UCSD-AML1 (cell line): ENCODE results near the gene SEMA6B.

Experiments used
- DNase-seq: peaks from one replicate; lab custom pipeline; 2025; ENCODE audit not compliant: unreplicated experiment; lab: John Stamatoyannopoulos, UW

SEMA6B gene

DNA sequence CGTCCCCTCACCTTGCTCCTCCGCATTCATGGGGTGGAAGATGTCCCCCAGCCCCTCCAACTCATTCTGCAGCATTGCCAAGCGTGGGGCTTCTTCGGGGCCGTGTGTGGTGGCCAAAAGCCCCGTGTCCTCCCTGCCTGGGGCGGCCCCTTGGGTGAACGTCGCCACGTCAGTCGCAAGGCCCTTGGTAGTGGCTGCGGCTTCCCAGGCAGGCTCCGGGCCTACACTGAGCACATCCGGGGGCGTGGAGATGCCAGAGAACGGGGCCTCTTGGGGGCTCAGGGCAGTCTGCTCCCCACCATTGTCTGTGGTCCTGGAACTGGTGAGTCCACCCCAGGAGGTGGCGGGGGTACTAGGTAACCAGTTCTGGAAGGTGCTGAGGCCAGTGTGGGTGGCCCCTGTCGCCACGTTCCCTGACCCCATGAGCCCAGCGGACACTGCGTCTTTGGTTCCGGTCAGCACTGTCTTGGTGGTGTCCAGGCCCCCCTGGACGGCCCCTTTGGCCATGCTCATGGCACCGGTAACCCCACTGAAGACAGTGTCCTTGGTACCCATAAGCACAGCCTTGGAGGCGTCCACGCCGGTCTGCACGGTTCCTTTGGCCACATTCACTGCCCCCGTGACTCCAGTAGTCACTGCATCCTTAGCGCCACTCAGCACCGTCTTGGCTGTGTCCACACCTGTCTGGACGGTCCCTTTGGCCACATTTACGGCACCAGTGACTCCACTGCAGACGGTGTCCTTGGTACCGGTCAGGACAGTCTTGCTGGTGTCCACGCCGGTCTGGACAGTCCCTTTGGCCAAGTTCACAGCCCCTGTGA, 48.8 kb downstream of the SEMA6B start:
- DNase-seq: no peak

DNA sequence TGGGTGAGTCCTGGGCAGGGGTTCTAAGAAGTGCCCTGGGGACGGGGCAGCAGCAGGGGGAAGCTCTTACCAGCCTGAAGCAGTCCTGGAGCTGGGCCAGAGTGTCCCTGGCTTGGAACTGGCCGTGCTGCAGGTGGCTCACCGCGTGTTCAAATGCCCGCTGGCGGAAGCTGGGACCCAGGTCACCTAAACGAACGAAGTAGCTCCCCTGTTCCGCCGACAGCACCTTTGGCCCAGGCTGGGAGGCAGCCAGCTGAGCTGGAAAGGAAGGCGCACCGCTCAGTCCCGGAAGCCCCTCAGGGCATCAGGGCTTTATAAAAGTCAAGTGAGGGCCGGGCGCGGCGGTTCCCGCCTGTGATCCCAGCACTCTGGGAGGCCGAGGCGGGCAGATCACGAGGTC, 50.8 kb downstream of the SEMA6B start:
- no peak for DNase-seq

DNA sequence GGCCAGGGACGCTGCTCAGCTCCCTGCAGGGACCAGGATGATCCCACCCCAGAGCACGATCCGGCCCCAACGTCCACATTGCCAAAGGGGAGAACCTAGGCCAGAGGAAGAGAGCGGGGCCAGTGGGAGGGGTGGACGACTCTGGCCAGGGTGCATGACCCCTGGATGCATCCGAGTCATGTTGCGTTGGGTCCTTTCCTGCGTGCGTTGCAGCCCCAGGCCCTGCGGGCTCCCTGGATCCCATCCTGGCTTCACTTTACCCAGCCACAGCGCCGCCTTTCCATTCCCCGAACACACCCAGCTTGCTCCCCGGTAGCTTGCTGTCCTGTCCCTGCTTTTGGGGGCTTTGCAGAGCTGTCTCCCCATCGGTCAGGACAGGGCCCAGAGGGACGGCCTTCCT, 51.7 kb downstream of the SEMA6B start:
- no peak for DNase-seq

DNA sequence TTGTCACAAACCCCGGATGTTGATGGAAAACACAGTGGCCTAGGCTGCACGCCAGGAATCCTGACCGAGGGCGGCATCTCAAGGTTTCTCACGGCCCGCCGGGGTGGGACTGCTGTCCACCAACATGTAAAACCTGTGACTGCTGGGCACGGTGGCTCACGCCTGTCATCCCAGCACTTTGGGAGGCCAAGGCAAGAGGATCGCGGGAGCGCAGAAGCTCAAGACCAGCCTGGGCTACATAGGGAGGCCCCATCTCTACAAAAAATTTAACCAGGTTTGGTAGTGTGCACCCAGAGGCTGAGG, 52.4 kb downstream of the SEMA6B start:
- DNase-seq: no peak

DNA sequence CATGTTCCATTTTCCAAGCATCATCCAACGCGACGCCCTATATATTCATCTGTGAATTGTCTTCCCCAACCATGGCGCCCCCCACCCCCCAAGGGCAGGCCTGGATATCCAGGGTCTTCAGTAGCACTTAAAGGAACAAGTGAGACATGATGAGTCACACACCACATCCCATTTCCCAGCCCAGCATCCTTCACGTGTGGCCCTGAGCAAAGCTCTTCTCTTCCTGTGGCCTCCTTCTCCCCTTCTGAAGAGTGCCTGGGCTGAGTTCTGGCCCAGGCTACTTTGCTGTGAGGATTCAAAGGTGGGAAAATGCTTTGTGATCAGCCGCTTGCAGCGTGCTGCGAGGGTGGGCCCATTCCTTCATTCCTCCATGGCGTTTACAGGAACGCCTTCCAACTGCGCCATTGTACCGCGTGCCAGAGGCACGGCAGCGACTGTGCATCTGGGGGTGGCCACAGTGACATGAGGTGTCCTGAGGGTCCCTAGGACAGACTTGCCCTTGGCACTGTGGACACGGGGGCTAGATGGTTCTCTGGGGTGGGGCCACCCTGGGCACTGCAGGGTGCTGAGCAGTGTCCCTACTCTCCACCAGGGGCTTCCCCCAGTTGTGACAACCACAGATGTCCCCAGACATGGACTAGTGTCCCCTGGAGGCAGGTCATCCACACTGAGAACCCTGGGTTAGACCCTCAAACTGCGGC, 52.9 kb downstream of the SEMA6B start:
- DNase-seq: peak; percentile 41

DNA sequence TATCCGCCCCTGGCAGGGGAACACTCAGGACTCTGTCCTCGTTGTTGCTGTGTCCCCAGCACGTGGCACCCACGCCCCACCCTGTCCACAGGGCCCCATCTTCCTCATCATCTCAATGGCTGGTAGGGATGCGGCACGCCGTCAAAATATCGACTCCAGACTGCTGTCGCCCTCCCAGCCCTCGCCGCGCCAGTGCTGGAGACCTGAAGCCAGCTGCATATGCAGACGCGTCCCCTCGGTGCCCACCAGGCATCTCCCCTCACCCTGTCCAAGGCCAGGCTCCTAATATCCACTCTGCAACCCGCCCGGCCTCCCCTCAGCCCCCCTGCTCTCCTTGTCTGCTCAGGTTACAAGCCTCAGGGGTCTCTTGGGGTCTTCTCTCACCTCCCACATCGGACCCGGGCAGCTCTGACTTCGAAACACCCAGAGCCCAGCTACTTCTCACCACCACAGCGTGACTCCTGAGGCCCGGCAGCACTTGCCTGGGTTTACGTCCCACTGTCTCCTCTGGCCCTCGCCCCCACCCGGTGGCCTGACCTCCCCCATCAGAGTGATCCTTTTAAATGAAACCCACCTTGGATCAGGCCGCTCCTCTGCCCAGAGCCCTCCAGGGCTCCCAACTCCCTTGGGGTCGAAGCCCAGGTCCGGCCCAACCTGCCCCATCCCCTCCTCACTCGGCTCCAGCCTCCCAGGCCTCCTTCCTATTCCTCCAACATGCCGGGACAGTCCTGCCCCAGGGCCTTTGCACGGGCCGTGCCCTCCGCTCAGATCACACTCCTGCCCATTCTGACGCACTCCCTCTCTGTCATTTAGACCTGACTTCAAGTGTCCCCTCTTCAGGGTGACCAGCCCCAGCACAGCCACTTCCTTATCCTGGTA, 53.7 kb downstream of the SEMA6B start:
- DNase-seq: no peak

DNA sequence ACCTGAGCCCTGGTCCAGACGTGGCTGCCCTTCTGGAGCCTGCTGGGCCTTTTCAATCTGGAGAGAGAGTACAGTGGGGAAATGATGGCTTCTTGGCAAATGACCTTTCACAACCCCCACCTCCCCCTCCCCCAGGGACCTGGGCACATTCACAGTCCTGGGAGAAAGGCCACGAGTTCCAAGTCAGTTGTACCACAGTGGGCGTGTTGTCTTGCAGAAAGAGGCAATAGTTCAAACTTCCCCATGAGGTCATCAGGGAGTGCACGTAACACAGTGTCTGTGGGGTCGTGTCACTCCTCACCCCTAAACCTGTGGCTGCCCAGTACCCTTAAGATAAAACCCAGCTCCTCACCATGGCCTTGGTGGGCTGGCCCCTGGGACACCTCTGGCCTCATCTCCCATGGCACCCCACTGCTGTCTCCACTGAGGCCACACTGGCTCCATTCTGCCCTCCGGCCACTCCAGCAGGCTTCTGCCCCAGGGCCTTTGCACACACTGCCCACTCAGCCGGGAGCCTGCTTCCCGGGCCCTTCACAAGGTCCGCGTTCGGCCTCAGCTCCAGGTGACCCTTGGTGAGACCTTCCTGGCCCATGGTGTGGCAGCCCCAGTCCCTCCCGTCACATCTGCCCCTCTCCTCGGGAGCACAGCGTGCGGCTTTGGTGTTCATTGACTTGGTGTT, 54.5 kb downstream of the SEMA6B start:
- no peak for DNase-seq

DNA sequence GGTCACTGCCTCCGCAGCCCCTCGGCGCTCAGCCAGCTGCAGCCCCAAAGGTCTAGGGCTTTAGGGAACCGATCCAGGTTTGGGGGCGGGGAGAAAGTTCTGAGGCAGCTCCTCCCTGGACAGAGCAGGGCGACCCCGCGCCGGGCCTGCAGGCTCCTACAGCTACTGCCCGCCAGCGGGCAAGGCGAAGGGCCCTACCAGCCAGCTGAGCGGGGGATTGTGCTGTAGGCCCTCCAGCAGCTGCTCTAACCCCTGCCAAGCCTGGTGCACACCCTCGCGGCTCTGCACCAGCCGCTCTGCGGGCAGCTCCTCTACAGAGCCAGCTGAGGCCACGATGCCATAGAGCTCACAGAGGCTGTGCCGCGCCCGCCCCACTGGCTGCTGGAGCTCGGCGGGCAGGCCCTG, 55.2 kb downstream of the SEMA6B start:
- DNase-seq: no peak

DNA sequence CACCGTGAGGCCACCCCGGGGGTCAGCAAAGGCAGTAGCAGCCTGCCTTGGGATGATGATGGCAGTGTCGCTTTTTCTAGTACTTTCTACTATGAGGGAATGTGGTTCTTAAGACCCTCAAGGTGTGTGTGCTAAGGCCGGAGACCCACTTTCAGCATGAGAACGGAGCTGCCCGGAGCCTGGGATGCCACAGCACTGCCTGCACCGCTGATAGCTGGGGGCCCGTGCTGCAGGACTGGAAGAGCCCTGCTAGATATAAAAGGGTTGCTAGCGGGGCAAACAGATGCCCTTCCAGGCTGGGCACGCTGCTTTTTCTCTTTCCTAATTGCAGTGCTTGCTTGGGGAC, 55.7 kb downstream of the SEMA6B start:
- no peak for DNase-seq

DNA sequence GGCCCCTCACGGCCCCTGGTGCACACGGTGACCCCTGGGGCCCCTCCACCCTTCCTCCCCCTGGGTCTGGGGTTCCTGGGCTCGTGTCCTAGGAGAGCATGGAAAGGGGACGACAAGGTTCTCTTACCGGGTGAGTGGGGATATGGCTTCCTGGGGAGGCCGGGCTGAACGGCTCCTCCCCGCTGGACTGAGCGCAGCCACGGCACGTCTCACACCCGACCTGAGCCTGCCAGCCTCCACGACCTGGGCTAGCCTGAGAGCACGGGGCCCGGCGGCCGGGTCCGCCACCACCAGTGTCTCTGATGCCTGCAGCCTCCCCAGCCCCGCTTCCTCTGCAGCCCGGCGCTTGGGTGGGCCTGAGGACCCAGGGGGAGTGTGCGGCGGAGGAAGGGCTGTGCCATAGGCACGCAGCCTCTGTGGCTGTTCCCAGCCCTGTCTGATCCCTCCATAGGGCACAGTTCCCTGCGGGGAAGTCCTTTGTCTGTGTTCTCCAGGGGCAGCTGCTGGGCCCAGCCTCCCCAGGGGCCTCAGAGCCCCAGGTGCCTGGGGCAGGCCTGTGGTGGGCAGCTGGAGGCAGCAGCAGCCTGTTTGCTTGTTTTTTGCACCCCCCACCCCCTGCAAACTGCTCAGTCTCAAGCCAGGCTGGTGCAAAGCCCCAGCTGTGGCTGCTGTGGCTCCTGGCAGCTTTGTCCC, 56.2 kb downstream of the SEMA6B start:
- no peak for DNase-seq

DNA sequence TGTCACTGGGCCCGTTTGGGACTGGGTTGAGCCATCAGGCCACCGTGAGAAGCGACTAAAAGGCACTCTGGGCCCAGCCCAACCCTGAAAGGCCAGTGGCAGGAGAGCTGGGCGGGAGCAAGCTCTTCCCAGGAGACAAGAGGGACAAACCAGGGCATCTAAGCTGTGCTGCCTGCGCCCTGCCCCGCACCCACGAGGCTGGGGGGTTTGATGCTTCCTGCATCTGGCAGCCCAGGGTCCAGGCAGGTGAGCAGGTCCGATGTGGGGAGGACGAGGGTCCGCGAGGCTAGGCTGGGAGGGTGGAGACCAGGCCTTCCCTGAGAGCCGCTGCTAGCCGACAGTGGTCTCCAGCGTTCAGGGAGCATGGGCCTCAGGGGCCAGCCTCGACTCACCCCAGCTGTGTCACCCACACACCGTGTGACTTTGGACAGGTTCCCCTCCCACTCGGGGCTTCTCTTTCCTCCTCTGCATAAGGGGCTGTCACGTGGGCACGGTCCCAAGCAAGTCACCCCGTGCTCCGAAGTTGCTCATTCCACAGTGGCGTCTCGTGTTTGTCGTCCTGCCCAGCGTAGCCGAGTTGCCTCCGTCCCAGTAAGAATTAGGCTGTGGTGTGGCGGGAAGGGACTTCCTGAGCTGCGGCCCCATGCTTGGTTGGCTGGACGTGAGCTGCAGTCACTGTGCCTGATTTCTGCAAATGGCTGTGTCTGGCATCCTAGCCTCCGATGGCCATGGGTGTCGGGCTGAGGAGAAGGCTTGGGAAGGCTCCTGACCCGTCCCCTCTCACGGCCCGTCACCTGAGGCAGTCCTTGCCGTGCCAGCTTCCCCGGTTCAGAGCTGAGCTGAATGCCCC, 57.0 kb downstream of the SEMA6B start:
- no peak for DNase-seq

DNA sequence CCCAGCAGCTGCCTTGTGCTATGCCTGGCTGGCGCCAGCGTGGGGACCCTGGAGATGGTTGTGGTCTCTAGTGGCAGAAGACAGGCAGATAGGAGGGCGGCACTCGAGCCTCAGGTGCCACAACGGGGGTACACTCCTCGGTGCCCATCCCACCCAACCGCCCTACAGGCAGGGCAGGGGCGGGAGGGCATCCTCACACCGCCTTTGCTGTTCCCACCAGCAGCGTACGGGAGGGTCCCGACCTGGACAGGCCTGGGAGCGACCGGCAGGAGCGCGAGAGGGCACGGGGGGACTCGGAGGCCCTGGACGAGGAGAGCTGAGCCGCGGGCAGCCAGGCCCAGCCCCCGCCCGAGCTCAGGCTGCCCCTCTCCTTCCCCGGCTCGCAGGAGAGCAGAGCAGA, 57.8 kb downstream of the SEMA6B start:
- no peak for DNase-seq

DNA sequence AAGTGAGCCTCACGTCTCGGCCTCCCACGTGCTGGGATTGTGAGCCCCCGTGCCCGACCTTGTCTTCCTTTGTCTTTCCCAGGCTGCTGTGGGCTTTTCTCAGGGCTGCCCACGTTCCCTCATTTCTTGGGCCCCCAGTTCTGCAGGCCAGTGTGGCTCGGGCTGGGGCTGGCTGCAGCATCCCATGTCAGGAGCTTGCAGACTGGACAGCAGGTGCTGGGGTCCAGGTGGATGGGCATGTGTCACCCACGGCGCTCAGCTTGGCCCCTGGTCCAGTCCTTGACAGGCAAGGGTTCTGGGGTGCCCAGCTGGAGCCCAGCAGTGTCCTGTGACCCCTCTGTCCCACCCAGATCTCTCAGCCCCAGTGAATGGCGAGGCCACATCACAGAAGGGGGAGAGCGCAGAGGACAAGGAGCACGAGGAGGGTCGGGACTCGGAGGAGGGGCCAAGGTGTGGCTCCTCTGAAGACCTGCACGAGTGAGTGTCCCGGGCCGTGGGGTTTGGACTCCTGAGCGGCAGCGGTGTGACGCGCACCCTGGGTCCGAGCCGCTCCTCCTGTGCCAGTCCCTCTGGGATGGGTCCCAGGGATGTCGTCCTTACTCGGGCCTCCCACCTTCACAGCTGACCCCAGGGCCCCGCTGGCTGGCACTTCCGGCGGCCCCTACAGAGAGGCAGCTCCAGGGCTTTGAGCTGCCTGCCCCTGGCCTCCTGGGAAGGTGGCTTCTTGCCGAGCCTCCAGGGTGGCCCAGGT, 58.5 kb downstream of the SEMA6B start:
- no peak for DNase-seq

DNA sequence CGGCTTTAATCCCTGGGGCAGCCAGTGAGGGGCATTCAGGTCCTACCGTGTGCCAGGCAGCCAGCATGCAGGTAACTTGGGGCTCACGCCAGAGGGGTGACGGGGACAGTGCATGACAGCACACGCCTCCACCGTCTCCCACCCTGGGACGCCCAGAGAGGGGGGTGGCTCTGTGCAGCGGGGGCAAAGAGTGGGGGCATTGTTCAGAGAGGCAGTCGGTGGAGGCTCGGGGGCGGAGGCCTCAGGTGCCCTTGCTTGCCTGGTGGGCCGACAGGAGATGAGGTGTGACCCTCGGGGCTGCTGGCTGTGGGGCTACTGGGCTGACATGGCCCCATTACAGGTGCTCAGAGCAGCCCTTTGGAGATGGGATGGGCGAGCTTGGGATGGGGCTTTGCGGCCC, 59.6 kb downstream of the SEMA6B start:
- DNase-seq: no peak

DNA sequence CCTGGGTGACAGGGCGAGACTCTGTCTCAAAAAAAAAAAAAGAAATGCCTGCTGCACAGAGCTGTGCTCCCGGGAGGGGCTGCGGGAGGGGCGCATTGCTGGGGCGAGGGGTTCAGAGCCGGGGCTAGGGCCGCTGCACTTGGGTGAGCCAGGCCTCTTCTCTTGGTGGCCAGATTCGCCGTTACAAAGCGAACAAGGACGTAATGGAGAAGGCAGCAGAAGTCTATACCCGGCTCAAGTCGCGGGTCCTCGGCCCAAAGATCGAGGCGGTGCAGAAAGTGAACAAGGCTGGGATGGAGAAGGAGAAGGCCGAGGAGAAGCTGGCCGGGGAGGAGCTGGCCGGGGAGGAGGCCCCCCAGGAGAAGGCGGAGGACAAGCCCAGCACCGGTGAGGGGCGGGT, 60.2 kb downstream of the SEMA6B start:
- DNase-seq: no peak

DNA sequence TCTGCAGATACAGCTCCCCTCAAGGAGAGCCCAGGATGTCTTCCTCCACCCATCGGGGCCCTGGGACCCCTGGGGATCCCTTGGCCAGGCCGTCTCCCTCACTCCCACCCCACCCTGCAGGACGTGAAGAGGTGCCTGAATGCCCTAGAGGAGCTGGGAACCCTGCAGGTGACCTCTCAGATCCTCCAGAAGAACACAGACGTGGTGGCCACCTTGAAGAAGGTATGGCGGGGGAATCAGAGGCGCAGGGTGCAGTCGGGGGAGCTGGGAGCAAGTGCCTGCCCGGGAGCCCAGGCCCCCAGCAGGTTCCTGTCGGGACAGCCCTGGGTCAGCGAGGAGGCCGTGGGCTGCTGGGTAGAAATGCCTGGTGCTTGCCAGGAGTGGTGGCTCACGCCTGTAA, 60.8 kb downstream of the SEMA6B start:
- no peak for DNase-seq

DNA sequence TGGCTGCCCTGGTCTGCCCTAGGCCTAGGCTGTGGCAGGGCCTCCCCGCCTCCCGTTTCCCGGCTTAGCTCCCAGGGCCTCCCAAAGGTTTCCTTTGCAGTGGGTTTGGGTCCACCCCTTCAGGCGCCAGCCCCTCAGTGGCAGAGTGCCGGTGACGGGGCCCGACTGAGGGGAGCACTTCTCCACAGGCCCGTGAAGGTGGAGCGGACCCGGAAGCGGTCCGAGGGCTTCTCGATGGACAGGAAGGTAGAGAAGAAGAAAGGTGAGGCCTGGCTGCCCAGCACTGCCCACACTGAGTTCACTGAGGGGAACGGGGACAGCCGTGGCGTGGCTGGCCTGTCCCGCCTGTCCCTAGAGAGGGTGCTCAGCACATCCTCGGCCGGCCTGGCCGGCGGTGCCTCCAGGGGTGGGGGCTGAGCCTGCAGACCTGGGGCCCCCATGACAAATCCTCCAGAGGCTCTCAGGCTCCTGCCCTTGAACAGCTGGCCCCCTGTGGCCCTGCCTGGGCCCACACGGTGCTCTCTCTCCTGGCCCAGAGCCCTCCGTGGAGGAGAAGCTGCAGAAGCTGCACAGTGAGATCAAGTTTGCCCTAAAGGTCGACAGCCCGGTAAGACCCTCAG, 61.6 kb downstream of the SEMA6B start:
- no peak for DNase-seq

DNA sequence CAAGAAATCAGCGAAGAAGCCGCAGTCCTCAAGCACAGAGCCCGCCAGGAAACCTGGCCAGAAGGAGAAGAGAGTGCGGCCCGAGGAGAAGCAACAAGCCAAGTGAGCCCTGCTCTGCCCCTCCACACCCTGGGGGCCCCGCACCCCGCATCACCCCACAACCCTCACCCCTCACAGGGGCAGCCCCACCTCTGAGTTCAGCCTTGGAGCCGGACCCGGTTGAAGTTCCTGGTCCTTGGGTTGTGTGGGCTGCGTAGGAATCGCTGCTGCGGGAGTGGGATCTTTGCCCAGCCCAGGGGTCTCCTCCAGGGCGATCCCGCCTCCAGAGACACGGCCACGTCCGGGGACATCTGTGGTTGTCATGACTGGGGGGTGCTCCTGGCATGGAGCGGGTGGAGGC, 63.2 kb downstream of the SEMA6B start:
- DNase-seq: no peak

DNA sequence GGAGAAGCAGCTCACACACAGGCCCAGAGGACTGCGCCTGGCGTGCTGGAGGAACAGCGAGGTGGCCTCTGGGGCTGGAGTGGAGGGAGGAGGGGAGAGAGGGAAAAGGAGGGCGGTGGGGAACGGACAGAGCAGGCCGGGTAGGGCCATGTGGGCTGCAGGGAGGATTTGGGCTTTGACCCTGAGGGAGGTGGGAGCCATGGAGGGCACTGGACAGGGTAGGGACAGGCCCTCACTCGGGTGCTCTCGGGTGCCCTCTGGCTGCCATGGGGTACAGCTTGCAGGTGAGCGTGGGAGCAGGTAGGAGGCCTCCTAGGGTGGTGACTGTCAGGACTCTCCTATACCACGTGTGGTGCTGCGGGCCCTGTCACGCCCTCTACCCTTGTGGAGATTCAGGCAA, 64.0 kb downstream of the SEMA6B start:
- no peak for DNase-seq
